Measurements from ENCODE around the gene SPHK1. TPM values are rescaled to one million over a fixed set of nuclear protein-coding genes. Genes with fewer than 3 reads are reported as not detected.

The SPHK1 gene
- total RNA-seq, 4 donors from 2014 or later: 10.5 to 17.9 (median 12.5) TPM

- peaks cover 17% of the 10 kb centered on the region for H3K4me1 ChIP-seq
- H3K27me3 ChIP-seq: no peaks in the 10 kb centered on the region
- no peak overlapping the region for H3K4me3 ChIP-seq
- no peak for DNase-seq (ENCODE audit: low spot score in 2 of 2)
- no peaks in the 10 kb centered on the region for H3K9me3 ChIP-seq
- WGBS: 47% methylated on average over 7 of the region's 11 CpGs
- H3K36me3 ChIP-seq: no peaks in the 10 kb centered on the region
- TF ChIP-seq POLR2AphosphoS5 (IDR thresholded peaks at IDR 0.05) (no peak), CTCF (IDR thresholded peaks at IDR 0.05) (no peak), EP300 (IDR thresholded peaks at IDR 0.05) (no peak), POLR2A (IDR thresholded peaks at IDR 0.05) (no peak)
- no peak overlapping the region for H3K27ac ChIP-seq
Measured at GRCh38 chr17:76368545-76368944, 15.9 kb upstream of the SPHK1 start.

GRCh38 chr17:76369379-76369778 is 15.0 kb upstream of the SPHK1 start:
- WGBS: 75% methylated on average over 10 of the region's 10 CpGs
- Histone ChIP-seq H3K4me1 (peaks cover 16% of the 10 kb centered on the region), H3K36me3 (no peaks in the 10 kb centered on the region), H3K9me3 (no peaks in the 10 kb centered on the region), H3K27ac (no peak overlapping the region), H3K4me3 (no peak overlapping the region), H3K27me3 (no peaks in the 10 kb centered on the region)
- TF ChIP-seq EP300 (IDR thresholded peaks at IDR 0.05) (no peak), POLR2A (IDR thresholded peaks at IDR 0.05) (no peak), CTCF (IDR thresholded peaks at IDR 0.05) (no peak), POLR2AphosphoS5 (IDR thresholded peaks at IDR 0.05) (no peak)
- no peak for DNase-seq (ENCODE audit: low spot score in 2 of 2)

- peak overlapping the region; percentile 20 for H3K27ac ChIP-seq
- DNase-seq (ENCODE audit: low spot score in 2 of 2): no peak
- no peak overlapping the region for H3K4me3 ChIP-seq
Measured at GRCh38 chr17:76369804-76370203, 14.6 kb upstream of the SPHK1 start.

GRCh38 chr17:76370261-76370993 is 14.0 kb upstream of the SPHK1 start:
- Histone ChIP-seq H3K36me3 (no peaks in the 10 kb centered on the region), H3K27me3 (no peaks in the 10 kb centered on the region), H3K4me1 (peaks cover 16% of the 10 kb centered on the region), H3K27ac (peak overlapping the region; percentile 20), H3K9me3 (no peaks in the 10 kb centered on the region), H3K4me3 (no peak overlapping the region)
- TF ChIP-seq EP300 (IDR thresholded peaks at IDR 0.05) (no peak), CTCF (IDR thresholded peaks at IDR 0.05) (peak; percentile 41 to 55)
- peak in 1 of 2 donors; percentile 88 for DNase-seq (ENCODE audit: low spot score in 2 of 2)
- 21% methylated on average over 11 of the region's 11 CpGs for WGBS

More at GRCh38 chr17:76369804-76370203, 14.6 kb upstream of the SPHK1 start:
- WGBS: 60% methylated on average over 2 of the region's 7 CpGs
- Histone ChIP-seq H3K4me1 (peaks cover 16% of the 10 kb centered on the region), H3K36me3 (no peaks in the 10 kb centered on the region), H3K27me3 (no peaks in the 10 kb centered on the region), H3K9me3 (no peaks in the 10 kb centered on the region)
- TF ChIP-seq CTCF (IDR thresholded peaks at IDR 0.05) (no peak), POLR2A (IDR thresholded peaks at IDR 0.05) (no peak), POLR2AphosphoS5 (IDR thresholded peaks at IDR 0.05) (no peak), EP300 (IDR thresholded peaks at IDR 0.05) (no peak)

- 90% methylated on average over 16 of the region's 16 CpGs for WGBS
- Histone ChIP-seq H3K9me3 (no peaks in the 10 kb centered on the region), H3K27me3 (no peaks in the 10 kb centered on the region), H3K27ac (no peak overlapping the region), H3K4me1 (peaks cover 22% of the 10 kb centered on the region), H3K36me3 (no peaks in the 10 kb centered on the region), H3K4me3 (no peak overlapping the region)
- no peak for DNase-seq (ENCODE audit: low spot score in 2 of 2)
- TF ChIP-seq POLR2AphosphoS5 (IDR thresholded peaks at IDR 0.05) (no peak), EP300 (IDR thresholded peaks at IDR 0.05) (no peak), POLR2A (IDR thresholded peaks at IDR 0.05) (no peak), CTCF (IDR thresholded peaks at IDR 0.05) (no peak)
Measured at GRCh38 chr17:76371656-76372628, 12.5 kb upstream of the SPHK1 start.
